K562 (cell line): ENCODE measurements around the gene OR7G1. TPM values are rescaled to one million over a fixed set of nuclear protein-coding genes. Genes with fewer than 3 reads are reported as not detected.

Experiments used
- ATAC-seq: fragments of 200-7000 bp; cut with Tn5 transposase; 3 replicates; pipeline ENCODE4 v1.9.1; 2020; ENCODE audit warnings: moderate library complexity
- BruUV-seq: library from RNA; stranded (reverse); fragments of 400-500 nt; replicated peaks from 2 replicates; lab custom pipeline; 2021; lab: Mats Ljungman, UMichigan
- CTCF ChIA-PET: fragments of 300-600 bp; formaldehyde crosslinking; extraction: SDS; loops from one replicate; lab custom pipeline; 2021; ENCODE audit warnings: low intra/inter-chr PET ratio; lab: Yijun Ruan, JAX
- POLR2A ChIA-PET: fragments of 300-600, 350-650 bp; sonication (Branson Sonifier 250); formaldehyde crosslinking; extraction: SDS; loops from one replicate; lab custom pipeline; 2021; ENCODE audit warnings: antibody characterized with exemption, inconsistent platforms; lab: Yijun Ruan, JAX
- DNase-seq, 4 experiments: peaks; one replicate each; pipeline versions ENCODE4 v3.0.0 to v3.0.0-alpha.2; 2011 to 2018; ENCODE audit warnings: low spot score in 3 of 4, mixed read lengths in 3 of 4; ENCODE audit errors: extremely low read depth in 1 of 4
- FAIRE-seq: peaks from 2 replicates; lab custom pipeline; 2011; peaks lifted over from hg19 to GRCh38; lab: Jason Lieb, UNC
- H2AFZ ChIP-seq: 2 replicates; pipeline ENCODE4 v1.6.0; 2011; ENCODE audit warnings: low read depth, low read length, control low read depth, inconsistent platforms
- H3K27ac ChIP-seq: fragments of 200-600 bp; 3 replicates; pipeline ENCODE4 v1.8.0; 2011; ENCODE audit warnings: low read depth, mild to moderate bottlenecking, control low read depth, inconsistent platforms, low read length, moderate library complexity, mixed read lengths; ENCODE audit errors: extremely low read depth
- H3K27me3 ChIP-seq, 2 experiments: fragments of 300-600 bp in 1 of 2; 2 replicates in 1 of 2; 3 replicates in 1 of 2; pipeline versions ENCODE4 v1.6.0 to v1.8.0; 2011; ENCODE audit warnings: inconsistent platforms in 2 of 2, low read length in 2 of 2, mild to moderate bottlenecking in 1 of 2, mixed read lengths in 1 of 2, moderate library complexity in 1 of 2; ENCODE audit not compliant: control insufficient read depth in 2 of 2, insufficient read depth in 2 of 2
- H3K36me3 ChIP-seq: fragments of 300-600 bp; 3 replicates; pipeline ENCODE4 v1.8.0; 2011; ENCODE audit warnings: mild to moderate bottlenecking, low read length, inconsistent platforms; ENCODE audit not compliant: control insufficient read depth, insufficient read depth
- H3K4me1 ChIP-seq, 2 experiments: fragments of 200-600 bp in 1 of 2; replicated peaks in 1 of 2; 2 replicates in 1 of 2; 3 replicates in 1 of 2; pipeline versions ENCODE4 v1.5.1 to v1.8.0; 2011; ENCODE audit warnings: inconsistent platforms in 2 of 2, low read length in 2 of 2, mild to moderate bottlenecking in 1 of 2, mixed read lengths in 1 of 2, moderate library complexity in 1 of 2; ENCODE audit not compliant: control insufficient read depth in 2 of 2, insufficient read depth in 2 of 2
- H3K4me2 ChIP-seq: 2 replicates; pipeline ENCODE4 v1.6.1; 2011; ENCODE audit warnings: low read length, control low read depth, inconsistent platforms, mixed read lengths; ENCODE audit not compliant: insufficient read depth
- H3K4me3 ChIP-seq: fragments of 200-600 bp; sonication (generic), shearing (Covaris generic); 2 replicates; pipeline ENCODE4 v1.5.1; 2016; ENCODE audit warnings: control low read depth, inconsistent platforms
- H3K79me2 ChIP-seq: fragments of 200-600 bp; 3 replicates; pipeline ENCODE4 v1.8.0; 2011; ENCODE audit warnings: low read length, inconsistent platforms; ENCODE audit not compliant: control insufficient read depth, insufficient read depth
- H3K9ac ChIP-seq, 2 experiments: 2 replicates each; pipeline versions ENCODE4 v1.6.0 to v1.6.1; 2011; ENCODE audit warnings: low read depth in 2 of 2, low read length in 2 of 2, control low read depth in 1 of 2, inconsistent platforms in 1 of 2, mild to moderate bottlenecking in 1 of 2, mixed read lengths in 1 of 2; ENCODE audit not compliant: insufficient read depth in 1 of 2
- H3K9me1 ChIP-seq: one replicate; pipeline ENCODE4 v1.6.0; 2011; ENCODE audit warnings: inconsistent platforms, mild to moderate bottlenecking, low read length, moderate library complexity; ENCODE audit not compliant: control insufficient read depth, insufficient read depth
- H3K9me3 ChIP-seq: replicated peaks from 2 replicates; pipeline ENCODE4 v1.5.1; 2011; ENCODE audit warnings: low read depth, low read length, inconsistent platforms; ENCODE audit not compliant: control insufficient read depth, insufficient read depth
- H4K20me1 ChIP-seq: replicated peaks from 2 replicates; pipeline ENCODE4 v1.6.1; 2011; ENCODE audit warnings: low read length, inconsistent platforms, mixed read lengths; ENCODE audit not compliant: control insufficient read depth, insufficient read depth
- THRAP3 ChIP-seq: fragments of 450-650 bp; IDR thresholded peaks from 2 replicates; pipeline ENCODE4 v1.6.1; 2016; ENCODE audit warnings: mild to moderate bottlenecking, inconsistent platforms, borderline replicate concordance
- ZNF318 ChIP-seq, 2 experiments: fragments of 450-650 bp; IDR thresholded peaks; 2 replicates each; pipeline ENCODE4 v1.6.1; 2016; ENCODE audit warnings: mild to moderate bottlenecking in 2 of 2, borderline replicate concordance in 1 of 2, low read depth in 1 of 2, moderate library complexity in 1 of 2
- WGBS: fragments of 100-300 bp; shearing (Covaris generic); methylation state at CpG from one replicate; pipeline ENCODE4 v1.1.6; 2016; ENCODE audit warnings: low coverage, mixed read lengths; ENCODE audit not compliant: insufficient coverage; ENCODE audit errors: missing lambda C conversion rate; 5-methylcytosine and 5-hydroxymethylcytosine counted together
- in situ Hi-C: fragments of 300-500 bp; cut with MboI; formaldehyde crosslinking; loops from 4 replicates; pipeline ENCODE4 v1.15.0; 2018; ENCODE audit warnings: inconsistent platforms, mixed read lengths
- intact Hi-C: fragments of 100-400 bp; cut with micrococcal nuclease; formaldehyde crosslinking; loops from 2 replicates; pipeline ENCODE4 v1.14.2; 2022
- polyA plus RNA-seq, 8 experiments: library from polyadenylated mRNA; depleted of rRNA in 4 of 8; stranded (reverse) in 5 of 8; unstranded in 3 of 8; fragments of >200 nt; fragmentation: Nextera tagmentation in 2 of 8; fragmentation: Illumina TruSeq in 1 of 8; extraction: Ambion mirVana in 2 of 8; extraction: Trizol in 1 of 8; gene quantifications; 2 replicates each; pipeline versions ENCODE4 v1.2.1 to v1.2.3, GENCODE V29; 2011 to 2014; ENCODE audit warnings: inconsistent platforms in 1 of 8, missing spikeins in 1 of 8
- total RNA-seq, 7 experiments: library from RNA; depleted of rRNA in 6 of 7; stranded (reverse); fragments of >200 nt in 6 of 7; fragmentation: Illumina TruSeq in 2 of 7; extraction: Trizol in 2 of 7; gene quantifications; 2 replicates each; pipeline versions ENCODE4 v1.2.1 to v1.2.3, GENCODE V29; 2011 to 2021; ENCODE audit warnings: low replicate concordance in 1 of 7

Gene OR7G1
- total and polyA plus RNA-seq, 9 of the 15 experiments (the other 6 are each of a cell fraction or from before 2014, with no cell fraction given) = not detected

- intact Hi-C loops = no loop called here
- H2AFZ ChIP-seq = no peak overlapping the region
- H3K27me3 ChIP-seq = no peaks in the 10 kb centered on the region
- no peaks in the 10 kb centered on the region for H4K20me1 ChIP-seq
- H3K9me3 ChIP-seq = peaks cover 19% of the 10 kb centered on the region
- in situ Hi-C loops = no loop called here
- WGBS = 97% methylated on average over 5 of the region's 5 CpGs
- POLR2A ChIA-PET = no interaction called here
- no peak overlapping the region for H3K27ac ChIP-seq
- no TSS peak for BruUV-seq
- H3K9ac ChIP-seq = no peak overlapping the region
- CTCF ChIA-PET = no interaction called here
- no peak overlapping the region for H3K4me2 ChIP-seq
- H3K4me3 ChIP-seq = no peak overlapping the region
- peaks cover 97% of the 10 kb centered on the region for H3K79me2 ChIP-seq
- TF ChIP-seq ZNF318 (IDR thresholded peaks at IDR 0.05; ENCODE audit: borderline replicate concordance in 1 of 2, low read depth in 1 of 2) = no peak
- no peak for TF ChIP-seq THRAP3
- FAIRE-seq (no peak), ATAC-seq (no peak), DNase-seq (no peak)
- peaks cover 58% of the 10 kb centered on the region for H3K36me3 ChIP-seq
- no peaks in the 10 kb centered on the region for H3K9me1 ChIP-seq
- H3K4me1 ChIP-seq = no peaks in the 10 kb centered on the region
Observed at GRCh38 chr19:9150650-9151049, 35.1 kb upstream of the OR7G1 start.
